Measurements from ENCODE around the gene ABCB8. TPM values are rescaled to one million over a fixed set of nuclear protein-coding genes. Genes with fewer than 3 reads are reported as not detected.
"Not testable (repeated sequence)": the region's sequence is repeated elsewhere in the genome, so short reads cannot be mapped to it uniquely, and the experiment has no call there.

Gene ABCB8
- total RNA-seq, 2 donors from 2014 or later: 47.7 to 60.1 TPM

GRCh38 chr7:151035902-151036301 is 7.7 kb downstream of the ABCB8 start:
- DNase-seq: no peak
- H3K4me3 Mint-ChIP-seq: no peak overlapping the region
- H3K9me3 ChIP-seq (ENCODE audit: control insufficient read depth, low read length, poor library complexity, severe bottlenecking): no peaks in the 10 kb centered on the region
- no peak overlapping the region for H3K27ac Mint-ChIP-seq
- no peak for ATAC-seq
- no peaks in the 10 kb centered on the region for H3K27me3 Mint-ChIP-seq
- H3K36me3 Mint-ChIP-seq (ENCODE audit: low read depth): peaks cover 3% of the 10 kb centered on the region
- peaks cover 17% of the 10 kb centered on the region for H3K4me1 Mint-ChIP-seq

GRCh38 chr7:151038951-151039849 is 10.9 kb downstream of the ABCB8 start:
- no peaks in the 10 kb centered on the region for H3K27me3 Mint-ChIP-seq
- peaks cover 10% of the 10 kb centered on the region for H3K4me1 Mint-ChIP-seq
- peaks cover 3% of the 10 kb centered on the region for H3K36me3 Mint-ChIP-seq (ENCODE audit: low read depth)
- H3K9me3 ChIP-seq (ENCODE audit: control insufficient read depth, low read length, poor library complexity, severe bottlenecking): no peaks in the 10 kb centered on the region
- no peak overlapping the region for H3K4me3 Mint-ChIP-seq
- H3K27ac Mint-ChIP-seq: peak overlapping the region; percentile 59
- peak; percentile 59 for ATAC-seq
- peak in 1 of 3 donors; percentile 32 for DNase-seq

GRCh38 chr7:151039850-151040548 is 11.7 kb downstream of the ABCB8 start:
- Mint-ChIP-seq H3K27me3 (no peaks in the 10 kb centered on the region), H3K27ac (peak overlapping the region; percentile 59), H3K4me3 (no peak overlapping the region), H3K36me3 (ENCODE audit: low read depth) (peaks cover 3% of the 10 kb centered on the region), H3K4me1 (peaks cover 10% of the 10 kb centered on the region)
- ATAC-seq (no peak), DNase-seq (no peak)
- H3K9me3 ChIP-seq (ENCODE audit: control insufficient read depth, low read length, poor library complexity, severe bottlenecking): no peaks in the 10 kb centered on the region

- no peak overlapping the region for H3K27ac Mint-ChIP-seq
- DNase-seq (no peak), ATAC-seq (no peak)
- H3K27me3 Mint-ChIP-seq: no peaks in the 10 kb centered on the region
- peaks cover 10% of the 10 kb centered on the region for H3K4me1 Mint-ChIP-seq
- peaks cover 3% of the 10 kb centered on the region for H3K36me3 Mint-ChIP-seq (ENCODE audit: low read depth)
- H3K9me3 ChIP-seq (ENCODE audit: control insufficient read depth, low read length, poor library complexity, severe bottlenecking): no peaks in the 10 kb centered on the region
- no peak overlapping the region for H3K4me3 Mint-ChIP-seq
Observed at GRCh38 chr7:151040616-151041375, 12.5 kb downstream of the ABCB8 start.

GRCh38 chr7:151043449-151043848 is 15.2 kb downstream of the ABCB8 start:
- H3K27me3 Mint-ChIP-seq; DNase-seq; ATAC-seq; H3K9me3 ChIP-seq (ENCODE audit: control insufficient read depth, low read length, poor library complexity, severe bottlenecking); H3K36me3 Mint-ChIP-seq (ENCODE audit: low read depth); H3K4me1 Mint-ChIP-seq; H3K27ac Mint-ChIP-seq; H3K4me3 Mint-ChIP-seq: not testable (repeated sequence)

GRCh38 chr7:151043959-151044358 is 15.7 kb downstream of the ABCB8 start:
- no peak for DNase-seq
- Mint-ChIP-seq H3K4me1 (peaks cover 10% of the 10 kb centered on the region), H3K27me3 (no peaks in the 10 kb centered on the region), H3K4me3 (no peak overlapping the region), H3K27ac (peak overlapping the region; percentile 34), H3K36me3 (ENCODE audit: low read depth) (no peaks in the 10 kb centered on the region)
- no peaks in the 10 kb centered on the region for H3K9me3 ChIP-seq (ENCODE audit: control insufficient read depth, low read length, poor library complexity, severe bottlenecking)
- no peak for ATAC-seq

GRCh38 chr7:151045262-151045661 is 17.0 kb downstream of the ABCB8 start:
- Mint-ChIP-seq H3K27ac (no peak overlapping the region), H3K4me1 (peaks cover 2% of the 10 kb centered on the region), H3K36me3 (ENCODE audit: low read depth) (no peaks in the 10 kb centered on the region), H3K27me3 (no peaks in the 10 kb centered on the region), H3K4me3 (no peak overlapping the region)
- no peaks in the 10 kb centered on the region for H3K9me3 ChIP-seq (ENCODE audit: control insufficient read depth, low read length, poor library complexity, severe bottlenecking)
- no peak for DNase-seq
- no peak for ATAC-seq

- DNase-seq (no peak), ATAC-seq (no peak)
- Mint-ChIP-seq H3K4me1 (peaks cover 2% of the 10 kb centered on the region), H3K36me3 (ENCODE audit: low read depth) (no peaks in the 10 kb centered on the region), H3K27ac (no peak overlapping the region), H3K27me3 (no peaks in the 10 kb centered on the region), H3K4me3 (no peak overlapping the region)
- no peaks in the 10 kb centered on the region for H3K9me3 ChIP-seq (ENCODE audit: control insufficient read depth, low read length, poor library complexity, severe bottlenecking)
Observed at GRCh38 chr7:151045967-151046366, 17.7 kb downstream of the ABCB8 start.

- no peak overlapping the region for H3K27ac Mint-ChIP-seq
- H3K4me3 Mint-ChIP-seq: no peak overlapping the region
- H3K27me3 Mint-ChIP-seq: no peaks in the 10 kb centered on the region
- peaks cover 4% of the 10 kb centered on the region for H3K4me1 Mint-ChIP-seq
- no peaks in the 10 kb centered on the region for H3K9me3 ChIP-seq (ENCODE audit: control insufficient read depth, low read length, poor library complexity, severe bottlenecking)
- DNase-seq: no peak
- no peak for ATAC-seq
- no peaks in the 10 kb centered on the region for H3K36me3 Mint-ChIP-seq (ENCODE audit: low read depth)
Observed at GRCh38 chr7:151046603-151047573, 18.6 kb downstream of the ABCB8 start.

- ATAC-seq: no peak
- Mint-ChIP-seq H3K27ac (no peak within 1 kb of the TSS), H3K4me3 (no peak within 1 kb of the TSS), H3K27me3 (peaks cover 5% of the 10 kb centered on the region), H3K4me1 (peaks cover 10% of the 10 kb centered on the region), H3K36me3 (ENCODE audit: low read depth) (no peaks in the 10 kb centered on the region)
- no peak for DNase-seq
- H3K9me3 ChIP-seq (ENCODE audit: control insufficient read depth, low read length, poor library complexity, severe bottlenecking): no peaks in the 10 kb centered on the region
Observed at GRCh38 chr7:151047976-151048815, 19.9 kb downstream of the ABCB8 start, which contains the start of gene ASIC3. TSS of gene ASIC3 (plus strand) at chr7:151048531. CDS start at chr7:151048886, 355 bp downstream.

- Mint-ChIP-seq H3K4me1 (peaks cover 13% of the 10 kb centered on the region), H3K36me3 (ENCODE audit: low read depth) (no peaks in the 10 kb centered on the region), H3K4me3 (no peak overlapping the region)
Observed at GRCh38 chr7:151048911-151049463, 20.7 kb downstream of the ABCB8 start.

More at GRCh38 chr7:151048911-151049463, 20.7 kb downstream of the ABCB8 start:
- ATAC-seq: no peak
- no peaks in the 10 kb centered on the region for H3K9me3 ChIP-seq (ENCODE audit: control insufficient read depth, low read length, poor library complexity, severe bottlenecking)
- Mint-ChIP-seq H3K27ac (no peak overlapping the region), H3K27me3 (peaks cover 5% of the 10 kb centered on the region)
- DNase-seq: no peak
